ENCODE data around the gene RAB17. TPM values are rescaled to one million over a fixed set of nuclear protein-coding genes. Genes with fewer than 3 reads are reported as not detected.

Gene RAB17
- total and polyA plus RNA-seq, 10 donors, result 0.24 to 2.2 (median 0.67) TPM; not detected in 3

DNA sequence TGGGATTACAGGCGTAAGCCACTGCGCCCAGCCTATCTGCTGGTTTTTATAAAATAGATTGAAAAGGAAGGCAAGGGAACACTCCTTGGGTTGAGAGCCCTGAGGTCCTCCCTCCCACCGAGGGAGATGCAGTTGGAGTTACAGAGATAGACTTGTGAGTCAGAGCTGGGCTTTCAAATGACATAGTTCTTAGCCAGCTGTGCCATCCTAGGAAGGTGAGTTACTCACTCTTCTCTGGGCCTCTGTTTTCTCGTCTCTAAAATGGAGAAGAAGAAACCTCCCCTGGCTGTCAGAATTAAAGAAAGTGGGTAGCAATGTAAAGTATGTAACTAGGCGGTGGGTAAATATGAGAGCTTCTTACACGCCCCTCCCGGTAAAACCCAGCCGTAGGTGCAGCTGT is 39.2 kb upstream of the RAB17 start:
- TF ChIP-seq POLR2AphosphoS5 (IDR thresholded peaks at IDR 0.05), result no peak
- no peak for TF ChIP-seq POLR2A (IDR thresholded peaks at IDR 0.05)
- TF ChIP-seq, protein P1, sequence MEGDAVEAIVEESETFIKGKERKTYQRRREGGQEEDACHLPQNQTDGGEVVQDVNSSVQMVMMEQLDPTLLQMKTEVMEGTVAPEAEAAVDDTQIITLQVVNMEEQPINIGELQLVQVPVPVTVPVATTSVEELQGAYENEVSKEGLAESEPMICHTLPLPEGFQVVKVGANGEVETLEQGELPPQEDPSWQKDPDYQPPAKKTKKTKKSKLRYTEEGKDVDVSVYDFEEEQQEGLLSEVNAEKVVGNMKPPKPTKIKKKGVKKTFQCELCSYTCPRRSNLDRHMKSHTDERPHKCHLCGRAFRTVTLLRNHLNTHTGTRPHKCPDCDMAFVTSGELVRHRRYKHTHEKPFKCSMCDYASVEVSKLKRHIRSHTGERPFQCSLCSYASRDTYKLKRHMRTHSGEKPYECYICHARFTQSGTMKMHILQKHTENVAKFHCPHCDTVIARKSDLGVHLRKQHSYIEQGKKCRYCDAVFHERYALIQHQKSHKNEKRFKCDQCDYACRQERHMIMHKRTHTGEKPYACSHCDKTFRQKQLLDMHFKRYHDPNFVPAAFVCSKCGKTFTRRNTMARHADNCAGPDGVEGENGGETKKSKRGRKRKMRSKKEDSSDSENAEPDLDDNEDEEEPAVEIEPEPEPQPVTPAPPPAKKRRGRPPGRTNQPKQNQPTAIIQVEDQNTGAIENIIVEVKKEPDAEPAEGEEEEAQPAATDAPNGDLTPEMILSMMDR (IDR thresholded peaks at IDR 0.05 in 8 of 11, conservative IDR thresholded peaks at IDR 0.05 in 3 of 11), result no peak
- peaks cover 0 to 74% (median 12%) of the 10 kb centered on the region in 7 donors for H3K27me3 ChIP-seq (replicated peaks in 1 of 7)
- 54 to 90% (median 76%) methylated on average over 8 of the region's 8 CpGs for WGBS, 5 donors
- H3K4me1 ChIP-seq, result peaks cover 7 to 53% (median 35%) of the 10 kb centered on the region in 6 donors
- H3K27ac ChIP-seq, result no peak overlapping the region
- peaks cover 0 to 7% (median 0%) of the 10 kb centered on the region in 6 donors for H3K36me3 ChIP-seq
- H3K4me3 ChIP-seq, result no peak overlapping the region
- no peak for DNase-seq
- intact Hi-C loops (cut with DNase I; ENCODE audit: low total_unique reads), result no loop called here
- peaks cover 0 to 6% (median 0%) of the 10 kb centered on the region in 8 donors for H3K9me3 ChIP-seq

DNA sequence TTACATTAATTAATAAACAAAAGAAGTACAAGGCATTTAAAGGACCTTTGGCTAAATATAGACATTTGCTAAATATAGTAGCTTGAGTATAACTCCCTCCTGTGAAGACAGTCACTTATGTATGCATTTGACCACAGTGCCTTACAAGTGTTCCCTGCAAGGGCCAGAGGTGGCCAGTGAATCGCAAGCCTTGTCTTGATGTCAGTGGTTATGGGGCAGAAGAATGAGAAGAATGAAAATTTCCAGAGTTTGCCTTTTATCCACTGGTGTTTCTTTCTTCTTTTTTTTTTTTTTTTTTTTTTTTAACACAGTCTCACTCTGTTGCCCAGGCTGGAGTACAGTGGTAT is 38.6 kb upstream of the RAB17 start:
- intact Hi-C loops (cut with DNase I; ENCODE audit: low total_unique reads), result no loop called here
- Histone ChIP-seq H3K27me3 (replicated peaks in 1 of 7) (peaks cover 0 to 74% (median 12%) of the 10 kb centered on the region in 7 donors), H3K27ac (no peak overlapping the region), H3K4me3 (peak overlapping the region in 1 of 8 donors; percentile 86), H3K4me1 (peaks cover 7 to 59% (median 38%) of the 10 kb centered on the region in 6 donors), H3K9me3 (no peaks in the 10 kb centered on the region), H3K36me3 (peaks cover 0 to 7% (median 0%) of the 10 kb centered on the region in 6 donors)
- TF ChIP-seq POLR2A (IDR thresholded peaks at IDR 0.05) (no peak), POLR2AphosphoS5 (IDR thresholded peaks at IDR 0.05) (no peak)
- TF ChIP-seq, protein P1 (IDR thresholded peaks at IDR 0.05 in 8 of 11, conservative IDR thresholded peaks at IDR 0.05 in 3 of 11), result no peak
- no peak for DNase-seq
- 83 to 96% (median 91%) methylated on average over 1 of the region's 1 CpG for WGBS, 5 donors

DNA sequence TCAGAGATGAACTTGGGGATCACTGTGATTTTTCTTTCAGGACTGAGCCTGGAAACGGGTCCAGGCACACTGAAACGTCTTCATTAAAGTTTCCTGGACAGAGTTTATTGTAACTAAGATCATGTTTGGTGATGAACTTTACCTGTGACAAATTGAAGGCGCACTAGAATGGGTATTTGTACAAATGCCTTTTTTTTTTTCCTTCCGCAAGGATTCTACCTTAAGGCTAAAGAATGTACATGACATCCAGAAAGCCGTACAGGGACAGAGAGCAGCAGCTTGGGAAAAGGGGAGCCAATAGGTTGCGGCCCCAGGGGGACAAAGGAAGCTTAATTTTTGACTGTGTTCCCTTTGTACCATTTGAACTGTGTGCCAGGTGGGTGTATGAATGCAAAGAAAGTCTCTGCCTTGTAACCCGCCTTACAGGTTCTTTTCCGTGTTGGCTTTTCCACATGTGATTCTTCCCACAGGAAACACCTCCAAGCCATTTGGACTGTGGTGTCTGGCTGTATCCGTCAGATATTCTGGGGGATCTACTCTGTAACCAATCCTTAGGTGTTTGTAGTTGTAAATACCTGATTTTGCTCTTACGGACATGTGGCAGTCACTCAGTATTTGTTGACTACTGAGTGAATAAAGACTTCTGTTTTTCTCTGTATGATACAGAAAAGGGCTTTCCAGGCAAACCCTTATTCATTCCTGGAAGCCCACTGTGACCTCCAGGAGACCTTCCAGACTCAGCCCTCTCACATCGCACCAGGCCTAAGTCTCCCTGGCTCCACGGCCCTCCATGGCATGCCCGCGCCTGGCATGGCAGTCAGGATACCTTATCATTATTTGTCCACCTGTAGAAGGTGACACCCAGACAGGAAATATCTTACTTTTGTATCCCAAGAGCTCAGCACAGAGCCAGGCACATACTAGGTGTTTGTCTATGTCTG is 38.0 kb upstream of the RAB17 start:
- H3K4me3 ChIP-seq, result peak overlapping the region; percentile 42 to 86 (median 56)
- 67 to 76% (median 73%) methylated on average over 14 of the region's 14 CpGs for WGBS, 5 donors
- intact Hi-C loops (cut with DNase I; ENCODE audit: low total_unique reads), result no loop called here
- peaks cover 0 to 72% (median 12%) of the 10 kb centered on the region in 7 donors for H3K27me3 ChIP-seq (replicated peaks in 1 of 7)
- peaks cover 7 to 59% (median 38%) of the 10 kb centered on the region in 6 donors for H3K4me1 ChIP-seq
- no peaks in the 10 kb centered on the region for H3K9me3 ChIP-seq
- peak overlapping the region in 6 of 8 donors; percentile 38 to 86 (median 72) for H3K27ac ChIP-seq
- TF ChIP-seq POLR2A (IDR thresholded peaks at IDR 0.05) (no peak), POLR2AphosphoS5 (IDR thresholded peaks at IDR 0.05) (no peak)
- TF ChIP-seq, protein P1 (IDR thresholded peaks at IDR 0.05 in 8 of 11, conservative IDR thresholded peaks at IDR 0.05 in 3 of 11), result no peak
- peaks cover 0 to 7% (median 0%) of the 10 kb centered on the region in 6 donors for H3K36me3 ChIP-seq
- DNase-seq, result no peak

Measured in spleen (tissue), 11 donors.